ENCODE measurements around the gene METTL9.
A peak's percentile ranks its signal among the peaks of the same experiment; 100 is the strongest.
"Not testable (repeated sequence)": the region's sequence is repeated elsewhere in the genome, so short reads cannot be mapped to it uniquely, and the experiment has no call there.

The METTL9 gene

GRCh38 chr16:21659124-21659523 is 59.7 kb downstream of the METTL9 start:
- POLR2A ChIA-PET: no interaction called here
- no peak for DNase-seq (ENCODE audit: low read depth, low spot score)
- TF ChIP-seq CTCF (IDR thresholded peaks at IDR 0.05; ENCODE audit: insufficient read depth, low read length, missing control alignments): no peak
- H3K4me3 ChIP-seq (ENCODE audit: low read depth, low read length): no peak overlapping the region
- CTCF ChIA-PET: interaction anchor here (0.6 to 6.7 kb wide), 4 partner anchors 15 to 530 kb away, joined by 3 to 150 read pairs (median 48); no protein-coding TSS in a partner anchor

GRCh38 chr16:21663889-21664647 is 64.7 kb downstream of the METTL9 start, which contains the start of gene OTOA:
Gene OTOA (plus strand): TSS chr16:21663968. CDS start chr16:21678515, 14,547 bp downstream.
- peak within 1 kb of the TSS; percentile 30 for H3K4me3 ChIP-seq (ENCODE audit: low read depth, low read length)
- TF ChIP-seq CTCF (IDR thresholded peaks at IDR 0.05; ENCODE audit: insufficient read depth, low read length, missing control alignments): no peak
- DNase-seq (ENCODE audit: low read depth, low spot score): no peak
- ChIA-PET CTCF (interaction anchor here (0.6 to 1.2 kb wide), 2 partner anchors 43 to 61 kb away, joined by 3 read pairs; no protein-coding TSS in a partner anchor), POLR2A (no interaction called here)

- no peak overlapping the region for H3K4me3 ChIP-seq (ENCODE audit: low read depth, low read length)
- ChIA-PET CTCF (interaction anchor here (0.6 to 3.4 kb wide), 2 partner anchors 9 to 61 kb away, joined by 3 to 39 read pairs; no protein-coding TSS in a partner anchor), POLR2A (no interaction called here)
- no peak for DNase-seq (ENCODE audit: low read depth, low spot score)
- TF ChIP-seq CTCF (IDR thresholded peaks at IDR 0.05; ENCODE audit: insufficient read depth, low read length, missing control alignments): no peak
These were observed 65.6 kb downstream of the METTL9 start for GRCh38 chr16:21664801-21665492.

- ChIA-PET CTCF (interaction anchor here (1.6 to 3.4 kb wide), 2 partner anchors 10 to 41 kb away, joined by 5 to 39 read pairs; no protein-coding TSS in a partner anchor), POLR2A (no interaction called here)
- TF ChIP-seq CTCF (IDR thresholded peaks at IDR 0.05; ENCODE audit: insufficient read depth, low read length, missing control alignments): no peak
- no peak for DNase-seq (ENCODE audit: low read depth, low spot score)
- H3K4me3 ChIP-seq (ENCODE audit: low read depth, low read length): no peak overlapping the region
These were observed 67.4 kb downstream of the METTL9 start for GRCh38 chr16:21666772-21667171.

GRCh38 chr16:21667575-21667974 is 68.2 kb downstream of the METTL9 start:
- TF ChIP-seq CTCF (IDR thresholded peaks at IDR 0.05; ENCODE audit: insufficient read depth, low read length, missing control alignments): no peak
- ChIA-PET POLR2A (no interaction called here), CTCF (interaction anchor here (0.9 to 3.4 kb wide), 3 partner anchors 9 to 41 kb away, joined by 4 to 39 read pairs (median 5); no protein-coding TSS in a partner anchor)
- no peak for DNase-seq (ENCODE audit: low read depth, low spot score)
- H3K4me3 ChIP-seq (ENCODE audit: low read depth, low read length): no peak overlapping the region

GRCh38 chr16:21673469-21673868 is 74.1 kb downstream of the METTL9 start:
- ChIA-PET CTCF (interaction anchor here (1.0 to 1.6 kb wide), 3 partner anchors 16 to 35 kb away, joined by 3 to 5 read pairs (median 4); no protein-coding TSS in a partner anchor), POLR2A (no interaction called here)
- TF ChIP-seq CTCF (IDR thresholded peaks at IDR 0.05; ENCODE audit: insufficient read depth, low read length, missing control alignments): no peak
- H3K4me3 ChIP-seq (ENCODE audit: low read depth, low read length): no peak overlapping the region
- DNase-seq (ENCODE audit: low read depth, low spot score): no peak

- CTCF ChIA-PET: interaction anchor here (1.1 to 1.6 kb wide), 3 partner anchors 13 to 34 kb away, joined by 4 to 5 read pairs (median 4); no protein-coding TSS in a partner anchor
- POLR2A ChIA-PET; H3K4me3 ChIP-seq (ENCODE audit: low read depth, low read length); DNase-seq (ENCODE audit: low read depth, low spot score): not testable (repeated sequence)
These were observed 75.1 kb downstream of the METTL9 start for GRCh38 chr16:21674456-21674855.

GRCh38 chr16:21680714-21681113 is 81.3 kb downstream of the METTL9 start:
- CTCF ChIA-PET: interaction anchor here (1.1 to 4.0 kb wide), 3 partner anchors 18 to 27 kb away, joined by 3 to 13 read pairs (median 8); no protein-coding TSS in a partner anchor
- H3K4me3 ChIP-seq (ENCODE audit: low read depth, low read length); DNase-seq (ENCODE audit: low read depth, low spot score); POLR2A ChIA-PET: not testable (repeated sequence)

Data from AG04449 (cell line).